ENCODE data around the gene STPG2. TPM values are rescaled to one million over a fixed set of nuclear protein-coding genes. Genes with fewer than 3 reads are reported as not detected.

The STPG2 gene
- total RNA-seq, 1 donor from 2014 or later: 1.1 TPM

- no peak overlapping the region for H3K27ac Mint-ChIP-seq
- TF ChIP-seq CTCF (IDR thresholded peaks at IDR 0.05; ENCODE audit: unreplicated experiment): no peak
- H3K9me3 Mint-ChIP-seq (ENCODE audit: low read depth): peaks cover 18% of the 10 kb centered on the region
- no peaks in the 10 kb centered on the region for H3K4me1 Mint-ChIP-seq (ENCODE audit: low read depth)
- peaks cover 4% of the 10 kb centered on the region for H3K36me3 Mint-ChIP-seq (ENCODE audit: insufficient read depth)
- no peak overlapping the region for H3K4me3 Mint-ChIP-seq (ENCODE audit: low read depth)
- no peaks in the 10 kb centered on the region for H3K27me3 Mint-ChIP-seq
- no peak for DNase-seq (ENCODE audit: low spot score, unreplicated experiment)
These were observed 205.1 kb downstream of the STPG2 start for GRCh38 chr4:97938141-97938540.

- Mint-ChIP-seq H3K27ac (no peak overlapping the region), H3K9me3 (ENCODE audit: low read depth) (peaks cover 4% of the 10 kb centered on the region), H3K4me1 (ENCODE audit: low read depth) (no peaks in the 10 kb centered on the region), H3K4me3 (ENCODE audit: low read depth) (no peak overlapping the region), H3K36me3 (ENCODE audit: insufficient read depth) (no peaks in the 10 kb centered on the region), H3K27me3 (no peaks in the 10 kb centered on the region)
- no peak for TF ChIP-seq CTCF (IDR thresholded peaks at IDR 0.05; ENCODE audit: unreplicated experiment)
- no peak for DNase-seq (ENCODE audit: low spot score, unreplicated experiment)
These were observed 218.8 kb downstream of the STPG2 start for GRCh38 chr4:97924341-97924958.

- Mint-ChIP-seq H3K9me3 (ENCODE audit: low read depth) (no peaks in the 10 kb centered on the region), H3K36me3 (ENCODE audit: insufficient read depth) (no peaks in the 10 kb centered on the region), H3K27me3 (no peaks in the 10 kb centered on the region), H3K27ac (no peak overlapping the region), H3K4me1 (ENCODE audit: low read depth) (no peaks in the 10 kb centered on the region), H3K4me3 (ENCODE audit: low read depth) (no peak overlapping the region)
- no peak for TF ChIP-seq CTCF (IDR thresholded peaks at IDR 0.05; ENCODE audit: unreplicated experiment)
- DNase-seq (ENCODE audit: low spot score, unreplicated experiment): no peak
These were observed 220.2 kb downstream of the STPG2 start for GRCh38 chr4:97923096-97923495.

GRCh38 chr4:97917115-97917514 is 226.2 kb downstream of the STPG2 start:
- DNase-seq (ENCODE audit: low spot score, unreplicated experiment): no peak
- no peaks in the 10 kb centered on the region for H3K9me3 Mint-ChIP-seq (ENCODE audit: low read depth)
- peaks cover 10% of the 10 kb centered on the region for H3K4me1 Mint-ChIP-seq (ENCODE audit: low read depth)
- no peak overlapping the region for H3K4me3 Mint-ChIP-seq (ENCODE audit: low read depth)
- TF ChIP-seq CTCF (IDR thresholded peaks at IDR 0.05; ENCODE audit: unreplicated experiment): no peak
- no peaks in the 10 kb centered on the region for H3K27me3 Mint-ChIP-seq
- no peak overlapping the region for H3K27ac Mint-ChIP-seq
- no peaks in the 10 kb centered on the region for H3K36me3 Mint-ChIP-seq (ENCODE audit: insufficient read depth)

- no peak overlapping the region for H3K4me3 Mint-ChIP-seq (ENCODE audit: low read depth)
These were observed 231.1 kb downstream of the STPG2 start for GRCh38 chr4:97912156-97912555.

More at GRCh38 chr4:97912156-97912555, 231.1 kb downstream of the STPG2 start:
- no peaks in the 10 kb centered on the region for H3K27me3 Mint-ChIP-seq
- DNase-seq (ENCODE audit: low spot score, unreplicated experiment): no peak
- no peak for TF ChIP-seq CTCF (IDR thresholded peaks at IDR 0.05; ENCODE audit: unreplicated experiment)
- H3K27ac Mint-ChIP-seq: peak overlapping the region; percentile 0
- H3K36me3 Mint-ChIP-seq (ENCODE audit: insufficient read depth): no peaks in the 10 kb centered on the region
- H3K4me1 Mint-ChIP-seq (ENCODE audit: low read depth): peaks cover 14% of the 10 kb centered on the region
- peaks cover 3% of the 10 kb centered on the region for H3K9me3 Mint-ChIP-seq (ENCODE audit: low read depth)

All from progenitor cell of endocrine pancreas (in vitro differentiated cells).